K562 (cell line): ENCODE data around the gene ATP13A4. TPM values are rescaled to one million over a fixed set of nuclear protein-coding genes. Genes with fewer than 3 reads are reported as not detected.

Experiments used
- CCAR2 ChIP-seq: fragments of 200-400 bp; formaldehyde crosslinking; IDR thresholded peaks from 2 replicates; pipeline ENCODE4 v1.6.1; 2017; ENCODE audit warnings: mild to moderate bottlenecking, low read depth, low read length
- ETV6 ChIP-seq, 3 experiments: fragments of 150-350 bp in 1 of 3; sonication (generic) in 1 of 3; formaldehyde crosslinking in 1 of 3; IDR thresholded peaks; 2 replicates each; pipeline versions ENCODE4 v1.6.1 to v1.8.0; 2014 to 2022; ENCODE audit warnings: borderline replicate concordance in 2 of 3, low read depth in 2 of 3, antibody characterized with exemption in 1 of 3, low read length in 1 of 3, mild to moderate bottlenecking in 1 of 3, missing genetic modification reagents in 1 of 3
- FOXA3 ChIP-seq, 2 experiments: fragments of 450-650 bp in 1 of 2; sonication (generic) in 1 of 2; formaldehyde crosslinking; IDR thresholded peaks in 1 of 2; conservative IDR thresholded peaks in 1 of 2; 2 replicates each; pipeline versions ENCODE4 v1.4.0 to v1.8.0; 2020 to 2022; ENCODE audit warnings: mild to moderate bottlenecking in 2 of 2, missing genetic modification reagents in 1 of 2
- HDAC2 ChIP-seq: fragments of 450-650 bp; IDR thresholded peaks from 2 replicates; pipeline ENCODE4 v1.6.1; 2016; ENCODE audit warnings: mild to moderate bottlenecking
- KLF10 ChIP-seq: fragments of 250-450 bp; sonication (Bioruptor Pico); IDR thresholded peaks from 2 replicates; pipeline ENCODE4 v1.6.1; 2021; ENCODE audit warnings: matching md5 sums
- MAFG ChIP-seq: fragments of 450-650 bp; conservative IDR thresholded peaks from 2 replicates; pipeline ENCODE4 v1.6.1; 2016; ENCODE audit warnings: missing genetic modification characterization, missing compliant biosample characterization
- MEIS2 ChIP-seq: fragments of 450-650 bp; IDR thresholded peaks from 2 replicates; pipeline ENCODE4 v1.6.1; 2014; ENCODE audit warnings: mild to moderate bottlenecking; ENCODE audit not compliant: partially characterized antibody
- NEUROD1 ChIP-seq: fragments of 150-350 bp; IDR thresholded peaks from 2 replicates; pipeline ENCODE4 v1.6.1; 2014; ENCODE audit warnings: borderline replicate concordance, low read length, low read depth; ENCODE audit not compliant: partially characterized antibody
- SMARCE1 ChIP-seq: fragments of 450-650 bp; IDR thresholded peaks from 2 replicates; pipeline ENCODE4 v1.7.1; 2016; ENCODE audit warnings: mild to moderate bottlenecking
- SNIP1 ChIP-seq: fragments of 450-650 bp; IDR thresholded peaks from 2 replicates; pipeline ENCODE4 v1.7.1; 2017; ENCODE audit warnings: low read depth, mild to moderate bottlenecking
- TRIM25 ChIP-seq: fragments of 450-650 bp; IDR thresholded peaks from 2 replicates; pipeline ENCODE4 v1.7.0; 2016; ENCODE audit warnings: borderline replicate concordance
- ZNF140 ChIP-seq: fragments of 250-450 bp; sonication (Bioruptor Pico); IDR thresholded peaks from 2 replicates; pipeline ENCODE4 v1.8.0; 2021; ENCODE audit warnings: moderate library complexity, mild to moderate bottlenecking, inconsistent platforms
- ZNF217 ChIP-seq: sonication (generic); formaldehyde crosslinking; IDR thresholded peaks from 2 replicates; pipeline ENCODE4 v1.8.0; 2022; ENCODE audit warnings: mild to moderate bottlenecking, missing genetic modification reagents
- ZNF592 ChIP-seq: fragments of 450-650 bp; IDR thresholded peaks from 2 replicates; pipeline ENCODE4 v1.6.1; 2017; ENCODE audit warnings: antibody characterized with exemption, mild to moderate bottlenecking
- ZNF609 ChIP-seq: sonication (generic); formaldehyde crosslinking; IDR thresholded peaks from 2 replicates; pipeline ENCODE4 v1.8.1; 2023; ENCODE audit warnings: missing genetic modification reagents, mild to moderate bottlenecking, borderline replicate concordance
- polyA plus RNA-seq, 8 experiments: library from polyadenylated mRNA; depleted of rRNA in 4 of 8; stranded (reverse) in 5 of 8; unstranded in 3 of 8; fragments of >200 nt; fragmentation: Nextera tagmentation in 2 of 8; fragmentation: Illumina TruSeq in 1 of 8; extraction: Ambion mirVana in 2 of 8; extraction: Trizol in 1 of 8; gene quantifications; 2 replicates each; pipeline versions ENCODE4 v1.2.1 to v1.2.3, GENCODE V29; 2011 to 2014; ENCODE audit warnings: inconsistent platforms in 1 of 8, missing spikeins in 1 of 8
- total RNA-seq, 7 experiments: library from RNA; depleted of rRNA in 6 of 7; stranded (reverse); fragments of >200 nt in 6 of 7; fragmentation: Illumina TruSeq in 2 of 7; extraction: Trizol in 2 of 7; gene quantifications; 2 replicates each; pipeline versions ENCODE4 v1.2.1 to v1.2.3, GENCODE V29; 2011 to 2021; ENCODE audit warnings: low replicate concordance in 1 of 7
- TF ChIP-seq, protein P1 (sequence below): sonication (generic); formaldehyde crosslinking; IDR thresholded peaks from 2 replicates; pipeline ENCODE4 v1.8.1; 2022; ENCODE audit warnings: missing genetic modification reagents

The ATP13A4 gene
- total and polyA plus RNA-seq, 9 of the 15 experiments (the other 6 are each of a cell fraction or from before 2014, with no cell fraction given): 0.03 to 0.14 (median 0.07) TPM; not detected in 6

DNA sequence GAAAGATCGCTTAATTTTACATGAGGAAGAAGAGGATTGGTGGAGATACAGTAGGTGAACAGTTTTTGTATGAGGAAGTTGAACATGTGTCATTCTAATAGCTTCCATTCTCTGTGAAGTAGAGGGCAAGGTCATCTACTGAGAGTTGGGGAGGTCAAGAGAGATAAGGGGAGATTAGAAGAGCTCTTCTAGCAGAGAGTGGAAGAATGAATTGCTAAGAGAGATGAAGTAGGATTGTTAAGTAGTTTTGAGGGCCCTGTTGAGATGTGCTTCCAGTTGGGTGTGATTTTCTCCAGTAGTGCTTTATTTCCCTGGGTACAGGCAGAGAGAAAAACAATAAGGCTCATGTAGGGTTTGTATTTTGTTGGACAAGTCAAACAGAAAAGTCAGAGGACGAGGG lies 43.5 kb upstream of the ATP13A4 start (continued):
- TF ChIP-seq SNIP1 (no peak), ETV6 (IDR thresholded peaks at IDR 0.05; ENCODE audit: borderline replicate concordance in 1 of 2, low read depth in 2 of 2, low read length in 1 of 2) (no peak), ETV6 (CRISPR knock-in tag; IDR thresholded peaks at IDR 0.05; ENCODE audit: borderline replicate concordance) (no peak), CCAR2 (no peak), TRIM25 (no peak), ZNF609 (no peak), ZNF140 (CRISPR knock-in tag) (no peak), ZNF592 (no peak), ZNF217 (CRISPR knock-in tag) (no peak), HDAC2 (0 out of 2 replicates have a peak, but pooled peaks have one; percentile 32), MAFG (no peak), MEIS2 (no peak), KLF10 (no peak), SMARCE1 (no peak), FOXA3 (CRISPR knock-in tag; conservative IDR thresholded peaks at IDR 0.05 in 1 of 2, IDR thresholded peaks at IDR 0.05 in 1 of 2) (no peak), NEUROD1 (no peak)
- TF ChIP-seq, protein P1, sequence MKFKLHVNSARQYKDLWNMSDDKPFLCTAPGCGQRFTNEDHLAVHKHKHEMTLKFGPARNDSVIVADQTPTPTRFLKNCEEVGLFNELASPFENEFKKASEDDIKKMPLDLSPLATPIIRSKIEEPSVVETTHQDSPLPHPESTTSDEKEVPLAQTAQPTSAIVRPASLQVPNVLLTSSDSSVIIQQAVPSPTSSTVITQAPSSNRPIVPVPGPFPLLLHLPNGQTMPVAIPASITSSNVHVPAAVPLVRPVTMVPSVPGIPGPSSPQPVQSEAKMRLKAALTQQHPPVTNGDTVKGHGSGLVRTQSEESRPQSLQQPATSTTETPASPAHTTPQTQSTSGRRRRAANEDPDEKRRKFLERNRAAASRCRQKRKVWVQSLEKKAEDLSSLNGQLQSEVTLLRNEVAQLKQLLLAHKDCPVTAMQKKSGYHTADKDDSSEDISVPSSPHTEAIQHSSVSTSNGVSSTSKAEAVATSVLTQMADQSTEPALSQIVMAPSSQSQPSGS (CRISPR knock-in tag): no peak
